NT2/D1 (cell line): Measurements from ENCODE around the gene ACSL6.

ENCODE experiments used
- SUZ12 ChIP-seq: IDR thresholded peaks from 2 replicates; pipeline ENCODE4 v1.6.1; 2011; ENCODE audit not compliant: insufficient read length, insufficient read depth; ENCODE audit errors: extremely low read depth
- YY1 ChIP-seq: IDR thresholded peaks from 2 replicates; pipeline ENCODE4 v1.6.1; 2011; ENCODE audit not compliant: insufficient read length, insufficient read depth
- ZNF274 ChIP-seq: IDR thresholded peaks from 2 replicates; pipeline ENCODE4 v1.6.1; 2011; ENCODE audit warnings: mild to moderate bottlenecking, low read depth, low read length

DNA sequence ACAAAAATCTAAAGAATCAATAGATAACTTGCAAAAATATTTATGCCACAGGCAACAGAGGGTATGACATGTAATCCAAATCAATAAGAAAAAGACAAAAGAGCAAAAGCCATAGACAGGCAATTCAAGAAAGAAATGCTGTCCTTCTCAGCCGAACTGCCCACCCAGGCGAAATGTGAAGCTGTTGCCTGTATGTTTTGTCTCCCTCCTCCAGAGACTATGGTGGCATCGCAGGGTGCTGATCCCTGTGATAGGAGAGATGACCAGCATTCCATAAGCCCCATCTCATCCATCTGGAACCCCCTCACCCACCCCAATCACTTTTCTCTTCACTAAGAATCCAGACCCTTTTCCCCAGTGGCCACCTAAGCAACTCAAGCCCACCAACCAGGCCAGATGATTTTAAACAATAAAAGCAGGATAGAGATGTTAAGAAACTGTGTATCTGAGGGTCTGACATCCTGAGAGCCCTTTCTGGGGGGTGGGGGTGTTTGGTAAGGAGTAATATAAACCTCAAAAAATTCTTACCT lies 5.3 kb upstream of the ACSL6 start:
- TF ChIP-seq SUZ12 (no peak), YY1 (no peak), ZNF274 (no peak)
